ENCODE measurements around the gene RPUSD4. TPM values are rescaled to one million over a fixed set of nuclear protein-coding genes. Genes with fewer than 3 reads are reported as not detected.
"Not testable (repeated sequence)": the region's sequence is repeated elsewhere in the genome, so short reads cannot be mapped to it uniquely, and the experiment has no call there.

The RPUSD4 gene
- total RNA-seq, 1 experiment from 2014 or later = 42.9 TPM

GRCh38 chr11:126256216-126256615 is 44.8 kb upstream of the RPUSD4 start:
- H3K36me3 Mint-ChIP-seq (ENCODE audit: insufficient read depth in 1 of 3, low read depth in 3 of 3) = peaks cover 7 to 59% (median 41%) of the 10 kb centered on the region in 3 experiments; a peak in 5 of 7 replicates
- no peak overlapping the region for H3K56ac ChIP-seq (ENCODE audit: insufficient read length, low read depth, low read length)
- H3K4me1 Mint-ChIP-seq = no peaks in the 10 kb centered on the region
- H4K8ac ChIP-seq (replicated peaks; ENCODE audit: insufficient read length, low read depth, low read length) = no peak overlapping the region
- no peak overlapping the region for H2BK120ac ChIP-seq (ENCODE audit: low read depth, low read length, poor library complexity, severe bottlenecking)
- H3K14ac ChIP-seq (ENCODE audit: insufficient read depth, low read length) = no peak overlapping the region
- H3K4me2 ChIP-seq (ENCODE audit: insufficient read depth, insufficient read length, low read length) = no peak overlapping the region
- H4K20me1 ChIP-seq (ENCODE audit: control insufficient read depth, insufficient read depth, insufficient read length) = no peaks in the 10 kb centered on the region
- no peaks in the 10 kb centered on the region; the same call in 1 of the 2 replicates for H3K27me3 ChIP-seq (ENCODE audit: insufficient read depth, low read length)
- no peak overlapping the region for H3K27ac Mint-ChIP-seq
- H2AK5ac ChIP-seq (ENCODE audit: insufficient read length, low read length) = no peak overlapping the region
- H2BK15ac ChIP-seq (ENCODE audit: low read depth, low read length) = no peak overlapping the region
- no peaks in the 10 kb centered on the region for H3K9me3 ChIP-seq (ENCODE audit: control insufficient read depth, low read depth, low read length)
- H2BK20ac ChIP-seq (ENCODE audit: low read depth, low read length, poor library complexity, severe bottlenecking) = no peak overlapping the region
- no peak overlapping the region for H2AFZ ChIP-seq (ENCODE audit: low read length)
- H3K27ac ChIP-seq (ENCODE audit: insufficient read length, low read depth, low read length) = no peak overlapping the region
- H3K79me1 ChIP-seq (ENCODE audit: insufficient read depth, low read depth, low read length, poor library complexity, severe bottlenecking) = no peaks in the 10 kb centered on the region
- no peaks in the 10 kb centered on the region for H3K4me1 ChIP-seq (ENCODE audit: insufficient read depth, low read length)
- DNase-seq = no peak
- H4K5ac ChIP-seq (ENCODE audit: insufficient read length, low read depth, low read length) = no peak overlapping the region
- no peak overlapping the region for H3K4ac ChIP-seq (ENCODE audit: low read depth, low read length)
- H3K23ac ChIP-seq (ENCODE audit: insufficient read length, low read depth, low read length) = no peak overlapping the region
- no peaks in the 10 kb centered on the region for H3K79me2 ChIP-seq (ENCODE audit: insufficient read depth, low read length)
- no peak overlapping the region for H2BK5ac ChIP-seq (ENCODE audit: insufficient read length, low read length)
- no peak overlapping the region for H2BK12ac ChIP-seq (ENCODE audit: insufficient read length, low read depth, low read length)
- no peaks in the 10 kb centered on the region for H3K23me2 ChIP-seq (ENCODE audit: insufficient read length, low read depth, low read length, poor library complexity, severe bottlenecking)
- no peak overlapping the region for H3K18ac ChIP-seq (ENCODE audit: insufficient read length, low read depth, low read length)
- no CpG with 5 or more reads among the region's 4 CpGs for WGBS (ENCODE audit: extremely low coverage, insufficient read length, low lambda C conversion rate)
- no peaks in the 10 kb centered on the region for H3K27me3 Mint-ChIP-seq (ENCODE audit: low read depth)
- no peaks in the 10 kb centered on the region for H3K9me3 Mint-ChIP-seq
- no peak overlapping the region for H3K9ac ChIP-seq (ENCODE audit: extremely low read depth, insufficient read length, low read length)
- H3K4me3 Mint-ChIP-seq = no peak overlapping the region
- TF ChIP-seq CTCF (conservative IDR thresholded peaks at IDR 0.05) = no peak
- H4K91ac ChIP-seq (ENCODE audit: insufficient read length, low read depth, low read length) = no peak overlapping the region
- H3T11ph ChIP-seq (ENCODE audit: low read length) = no peak overlapping the region

GRCh38 chr11:126255507-126255906 is 44.1 kb upstream of the RPUSD4 start:
- H2BK20ac ChIP-seq (ENCODE audit: low read depth, low read length, poor library complexity, severe bottlenecking); H2BK15ac ChIP-seq (ENCODE audit: low read depth, low read length); H3K27me3 ChIP-seq (ENCODE audit: insufficient read depth, low read length); H3K23me2 ChIP-seq (ENCODE audit: insufficient read length, low read depth, low read length, poor library complexity, severe bottlenecking); H2BK12ac ChIP-seq (ENCODE audit: insufficient read length, low read depth, low read length); H3K4me1 Mint-ChIP-seq; H3T11ph ChIP-seq (ENCODE audit: low read length); H3K9me3 ChIP-seq (ENCODE audit: control insufficient read depth, low read depth, low read length); H3K4me3 Mint-ChIP-seq; H3K79me2 ChIP-seq (ENCODE audit: insufficient read depth, low read length); H3K18ac ChIP-seq (ENCODE audit: insufficient read length, low read depth, low read length); H2BK120ac ChIP-seq (ENCODE audit: low read depth, low read length, poor library complexity, severe bottlenecking); H3K9me3 Mint-ChIP-seq; H2BK5ac ChIP-seq (ENCODE audit: insufficient read length, low read length); H3K4ac ChIP-seq (ENCODE audit: low read depth, low read length); H3K4me2 ChIP-seq (ENCODE audit: insufficient read depth, insufficient read length, low read length); H3K27me3 Mint-ChIP-seq (ENCODE audit: low read depth); H2AFZ ChIP-seq (ENCODE audit: low read length); H3K9ac ChIP-seq (ENCODE audit: extremely low read depth, insufficient read length, low read length); H4K91ac ChIP-seq (ENCODE audit: insufficient read length, low read depth, low read length); H3K56ac ChIP-seq (ENCODE audit: insufficient read length, low read depth, low read length); H2AK5ac ChIP-seq (ENCODE audit: insufficient read length, low read length); H3K79me1 ChIP-seq (ENCODE audit: insufficient read depth, low read depth, low read length, poor library complexity, severe bottlenecking); H3K14ac ChIP-seq (ENCODE audit: insufficient read depth, low read length); DNase-seq; H4K20me1 ChIP-seq (ENCODE audit: control insufficient read depth, insufficient read depth, insufficient read length); H3K23ac ChIP-seq (ENCODE audit: insufficient read length, low read depth, low read length); H4K8ac ChIP-seq (replicated peaks; ENCODE audit: insufficient read length, low read depth, low read length); H3K27ac Mint-ChIP-seq; H4K5ac ChIP-seq (ENCODE audit: insufficient read length, low read depth, low read length); H3K4me1 ChIP-seq (ENCODE audit: insufficient read depth, low read length); H3K27ac ChIP-seq (ENCODE audit: insufficient read length, low read depth, low read length): not testable (repeated sequence)
- H3K36me3 Mint-ChIP-seq (ENCODE audit: insufficient read depth in 1 of 3, low read depth in 3 of 3) = peaks cover 8 to 58% (median 43%) of the 10 kb centered on the region in 3 experiments; a peak in 5 of 7 replicates
- WGBS (ENCODE audit: extremely low coverage, insufficient read length, low lambda C conversion rate) = no CpG with 5 or more reads among the region's 5 CpGs
